Glutamatergic neuron (in vitro differentiated cells): ENCODE measurements around the gene DDX4. TPM values are rescaled to one million over a fixed set of nuclear protein-coding genes. Genes with fewer than 3 reads are reported as not detected.

Source experiments
- DNase-seq: peaks from one replicate; pipeline ENCODE4 v3.0.0; 2022
- H3K27ac Mint-ChIP-seq: one replicate; pipeline ENCODE4 v1.8.0; 2020; ENCODE audit warnings: mild to moderate bottlenecking, mixed read lengths, inconsistent platforms; ENCODE audit not compliant: unreplicated experiment
- H3K27me3 Mint-ChIP-seq: one replicate; pipeline ENCODE4 v1.8.0; 2020; ENCODE audit warnings: mild to moderate bottlenecking, moderate library complexity, mixed read lengths, inconsistent platforms; ENCODE audit not compliant: unreplicated experiment
- H3K36me3 Mint-ChIP-seq: one replicate; pipeline ENCODE4 v1.8.0; 2020; ENCODE audit warnings: mild to moderate bottlenecking, mixed read lengths, inconsistent platforms; ENCODE audit not compliant: unreplicated experiment
- H3K4me1 Mint-ChIP-seq: one replicate; pipeline ENCODE4 v1.8.0; 2020; ENCODE audit warnings: mild to moderate bottlenecking, low read depth, mixed read lengths, inconsistent platforms; ENCODE audit not compliant: unreplicated experiment
- H3K4me3 Mint-ChIP-seq: one replicate; pipeline ENCODE4 v1.8.0; 2020; ENCODE audit warnings: mild to moderate bottlenecking, mixed read lengths, inconsistent platforms; ENCODE audit not compliant: unreplicated experiment
- H3K9me3 Mint-ChIP-seq: one replicate; pipeline ENCODE4 v1.8.0; 2020; ENCODE audit warnings: mild to moderate bottlenecking, moderate library complexity, mixed read lengths, inconsistent platforms; ENCODE audit not compliant: unreplicated experiment
- CTCF ChIP-seq: fragments of 200-600 bp; sonication (generic); IDR thresholded peaks from one replicate; pipeline ENCODE4 v1.5.0; 2021; ENCODE audit not compliant: partially characterized antibody, unreplicated experiment
- total RNA-seq: library from RNA; stranded (reverse); fragmentation: NEBNext Ultra II Directional; extraction: Animal tissue kit (Norgen Biotek cat#: 25700); gene quantifications from one replicate; pipeline ENCODE4 v1.2.1, GENCODE V29; 2021; ENCODE audit not compliant: unreplicated experiment

DDX4 gene
- total RNA-seq, 1 donor from 2014 or later: 0.27 TPM

GRCh38 chr5:55708732-55709131 is 29.1 kb upstream of the DDX4 start:
- Mint-ChIP-seq H3K4me1 (peaks cover 3% of the 10 kb centered on the region), H3K4me3 (no peak overlapping the region), H3K27me3 (peaks cover 6% of the 10 kb centered on the region), H3K9me3 (peaks cover 3% of the 10 kb centered on the region), H3K27ac (no peak overlapping the region), H3K36me3 (no peaks in the 10 kb centered on the region)
- TF ChIP-seq CTCF: no peak
- no peak for DNase-seq

- no peak for TF ChIP-seq CTCF
- H3K4me3 Mint-ChIP-seq: peak overlapping the region; percentile 99
These were observed 26.3 kb upstream of the DDX4 start for GRCh38 chr5:55711507-55712022.

GRCh38 chr5:55712023-55712859 is 25.6 kb upstream of the DDX4 start, which contains the start of gene SLC38A9:
Gene SLC38A9 (minus strand): TSS chr5:55712324. CDS start chr5:55697958, 14,366 bp downstream.
- peak; percentile 98 for DNase-seq
- peak within 1 kb of the TSS; percentile 99 for H3K4me3 Mint-ChIP-seq
- no peak for TF ChIP-seq CTCF
- peaks cover 4% of the 10 kb centered on the region for H3K27me3 Mint-ChIP-seq
- H3K27ac Mint-ChIP-seq: peak within 1 kb of the TSS; percentile 91
- H3K9me3 Mint-ChIP-seq: peaks cover 6% of the 10 kb centered on the region
- H3K36me3 Mint-ChIP-seq: peaks cover 6% of the 10 kb centered on the region
- H3K4me1 Mint-ChIP-seq: peaks cover 3% of the 10 kb centered on the region

More at GRCh38 chr5:55711507-55712022, 26.3 kb upstream of the DDX4 start:
- peaks cover 4% of the 10 kb centered on the region for H3K27me3 Mint-ChIP-seq
- H3K36me3 Mint-ChIP-seq: peaks cover 1% of the 10 kb centered on the region
- peak overlapping the region; percentile 91 for H3K27ac Mint-ChIP-seq
- peaks cover 3% of the 10 kb centered on the region for H3K9me3 Mint-ChIP-seq
- no peak for DNase-seq
- peaks cover 3% of the 10 kb centered on the region for H3K4me1 Mint-ChIP-seq

DNA sequence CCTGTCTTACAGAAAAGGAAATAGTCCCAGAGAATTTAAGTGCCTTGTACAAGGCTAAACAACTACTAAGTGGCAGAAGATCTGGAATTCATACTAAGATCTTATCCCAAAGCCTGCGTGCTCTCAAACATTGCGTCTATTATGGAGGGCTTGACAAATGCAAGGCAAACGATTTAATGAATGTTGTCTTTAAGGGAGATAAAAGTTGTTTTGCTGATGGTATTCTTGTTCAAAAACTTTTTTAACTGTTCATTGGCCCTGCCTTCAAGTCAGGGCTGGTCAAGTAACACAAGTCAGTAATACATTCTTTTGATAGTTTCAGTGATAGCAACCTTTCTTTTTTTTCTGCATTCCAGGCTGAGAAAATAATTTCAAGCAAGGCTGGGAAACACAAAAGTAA is 24.0 kb upstream of the DDX4 start:
- peaks cover 4% of the 10 kb centered on the region for H3K27me3 Mint-ChIP-seq
- H3K4me3 Mint-ChIP-seq: no peak overlapping the region
- peaks cover 3% of the 10 kb centered on the region for H3K4me1 Mint-ChIP-seq
- DNase-seq: no peak
- no peak overlapping the region for H3K27ac Mint-ChIP-seq
- H3K9me3 Mint-ChIP-seq: peaks cover 9% of the 10 kb centered on the region
- peaks cover 6% of the 10 kb centered on the region for H3K36me3 Mint-ChIP-seq
- no peak for TF ChIP-seq CTCF

- no peak for DNase-seq
These were observed 23.5 kb upstream of the DDX4 start for GRCh38 chr5:55714339-55714738.

More at GRCh38 chr5:55714339-55714738, 23.5 kb upstream of the DDX4 start:
- H3K36me3 Mint-ChIP-seq: peaks cover 10% of the 10 kb centered on the region
- no peak for TF ChIP-seq CTCF
- H3K27ac Mint-ChIP-seq: no peak overlapping the region
- H3K27me3 Mint-ChIP-seq: peaks cover 4% of the 10 kb centered on the region
- H3K4me3 Mint-ChIP-seq: no peak overlapping the region
- H3K4me1 Mint-ChIP-seq: peaks cover 3% of the 10 kb centered on the region
- peaks cover 9% of the 10 kb centered on the region for H3K9me3 Mint-ChIP-seq
